Endodermal cell (in vitro differentiated cells): Measurements from ENCODE around the gene RHBDF1. TPM values are rescaled to one million over a fixed set of nuclear protein-coding genes. Genes with fewer than 3 reads are reported as not detected.

ENCODE experiments used
- DNase-seq: peaks from one replicate; pipeline ENCODE4 v3.0.0-alpha.2; 2017
- H3K27ac ChIP-seq: 2 replicates; pipeline ENCODE4 v1.5.1; 2013; ENCODE audit warnings: mild to moderate bottlenecking, low read depth, low read length, moderate library complexity
- H3K27me3 ChIP-seq: 2 replicates; pipeline ENCODE4 v1.6.1; 2013; ENCODE audit warnings: mild to moderate bottlenecking, low read length, moderate library complexity; ENCODE audit not compliant: insufficient read depth, control insufficient read depth, poor library complexity, severe bottlenecking
- H3K36me3 ChIP-seq: 2 replicates; pipeline ENCODE4 v1.7.0; 2013; ENCODE audit warnings: mild to moderate bottlenecking, low read length, moderate library complexity; ENCODE audit not compliant: control insufficient read depth, insufficient read depth
- H3K4me1 ChIP-seq: one replicate; pipeline ENCODE4 v1.7.0; 2013; ENCODE audit warnings: low read length; ENCODE audit not compliant: control insufficient read depth, insufficient read depth
- H3K4me3 ChIP-seq: 2 replicates; pipeline ENCODE4 v1.5.1; 2013; ENCODE audit warnings: mild to moderate bottlenecking, low read length, moderate library complexity
- H3K9ac ChIP-seq: 2 replicates; pipeline ENCODE4 v1.6.1; 2013; ENCODE audit warnings: mild to moderate bottlenecking, low read length, moderate library complexity; ENCODE audit not compliant: poor library complexity, severe bottlenecking; ENCODE audit errors: extremely low read depth
- H3K9me3 ChIP-seq: 2 replicates; pipeline ENCODE4 v1.6.1; 2013; ENCODE audit warnings: mild to moderate bottlenecking, low read length, moderate library complexity; ENCODE audit not compliant: control insufficient read depth
- H3K27ac Mint-ChIP-seq: 2 replicates; pipeline ENCODE4 v1.8.0; 2020; ENCODE audit warnings: mixed read lengths
- H3K27me3 Mint-ChIP-seq: 2 replicates; pipeline ENCODE4 v1.8.0; 2021; ENCODE audit warnings: mild to moderate bottlenecking, mixed read lengths; ENCODE audit not compliant: insufficient read depth
- H3K36me3 Mint-ChIP-seq: 2 replicates; pipeline ENCODE4 v1.8.0; 2020; ENCODE audit warnings: low read depth, mixed read lengths
- H3K4me1 Mint-ChIP-seq: 2 replicates; pipeline ENCODE4 v1.8.0; 2020; ENCODE audit warnings: mixed read lengths
- H3K4me3 Mint-ChIP-seq: 2 replicates; pipeline ENCODE4 v1.8.0; 2020; ENCODE audit warnings: mild to moderate bottlenecking, moderate library complexity, mixed read lengths
- H3K9me3 Mint-ChIP-seq: 2 replicates; pipeline ENCODE4 v1.8.0; 2020; ENCODE audit warnings: mild to moderate bottlenecking, mixed read lengths
- CTCF ChIP-seq: fragments of 200-600 bp; sonication (generic); conservative IDR thresholded peaks from 2 replicates; pipeline ENCODE4 v1.5.0; 2021; ENCODE audit warnings: antibody characterized with exemption, mild to moderate bottlenecking
- WGBS, 2 experiments: methylation state at CpG; one replicate each; pipeline versions ENCODE4 v1.1.5 to v1.1.7; 2013; ENCODE audit warnings: missing lambda C conversion rate in 2 of 2, mixed read lengths in 1 of 2; ENCODE audit not compliant: insufficient coverage in 1 of 2, insufficient read length in 1 of 2; 5-methylcytosine and 5-hydroxymethylcytosine counted together
- total RNA-seq, 2 donors: library from RNA; stranded (reverse); fragmentation: NEBNext Ultra II Directional in 1 of 2; extraction: Animal tissue kit (Norgen Biotek cat#: 25700) in 1 of 2; gene quantifications; 2 replicates in 1 of 2; 3 replicates in 1 of 2; pipeline ENCODE4 v1.2.1, GENCODE V29; 2021

RHBDF1 gene
- total RNA-seq, 2 donors from 2014 or later, result 70.7 to 76.4 TPM

GRCh38 chr16:89391-90302 is 17.2 kb upstream of the RHBDF1 start:
- no peak for TF ChIP-seq CTCF
- Mint-ChIP-seq H3K36me3 (peaks cover 32% of the 10 kb centered on the region), H3K9me3 (no peaks in the 10 kb centered on the region), H3K27ac (peak overlapping the region; percentile 58), H3K27me3 (no peaks in the 10 kb centered on the region), H3K4me1 (peaks cover under 1% of the 10 kb centered on the region), H3K4me3 (no peak overlapping the region)
- no peak for DNase-seq
- Histone ChIP-seq H3K36me3 (peaks cover 14% of the 10 kb centered on the region), H3K9ac (no peak overlapping the region), H3K27ac (no peak overlapping the region), H3K27me3 (no peaks in the 10 kb centered on the region), H3K4me1 (no peaks in the 10 kb centered on the region), H3K4me3 (no peak overlapping the region), H3K9me3 (no peaks in the 10 kb centered on the region)
- WGBS, 2 experiments, result 93 to 94% methylated on average over 24 to 30 of the region's 30 CpGs

- WGBS, 2 experiments, result 94 to 100% methylated on average over 9 to 14 of the region's 14 CpGs
- no peak overlapping the region for H3K4me3 ChIP-seq
- H3K4me1 ChIP-seq, result no peaks in the 10 kb centered on the region
- no peaks in the 10 kb centered on the region for H3K27me3 ChIP-seq
- no peak for TF ChIP-seq CTCF
- Mint-ChIP-seq H3K9me3 (no peaks in the 10 kb centered on the region), H3K4me3 (no peak overlapping the region), H3K36me3 (peaks cover 36% of the 10 kb centered on the region), H3K27ac (no peak overlapping the region), H3K4me1 (no peaks in the 10 kb centered on the region), H3K27me3 (no peaks in the 10 kb centered on the region)
- no peak for DNase-seq
- no peaks in the 10 kb centered on the region for H3K9me3 ChIP-seq
- H3K9ac ChIP-seq, result no peak overlapping the region
- H3K36me3 ChIP-seq, result peaks cover 17% of the 10 kb centered on the region
- no peak overlapping the region for H3K27ac ChIP-seq
Observed at GRCh38 chr16:88613-89012, 16.2 kb upstream of the RHBDF1 start.

- H3K27ac Mint-ChIP-seq, result no peak overlapping the region
Observed at GRCh38 chr16:86483-86952, 14.1 kb upstream of the RHBDF1 start.

More at GRCh38 chr16:86483-86952, 14.1 kb upstream of the RHBDF1 start:
- DNase-seq, result no peak
- Histone ChIP-seq H3K27me3 (no peaks in the 10 kb centered on the region), H3K36me3 (peaks cover 17% of the 10 kb centered on the region), H3K9ac (no peak overlapping the region), H3K4me1 (no peaks in the 10 kb centered on the region), H3K27ac (no peak overlapping the region), H3K9me3 (no peaks in the 10 kb centered on the region), H3K4me3 (no peak overlapping the region)
- Mint-ChIP-seq H3K4me3 (no peak overlapping the region), H3K9me3 (no peaks in the 10 kb centered on the region), H3K4me1 (no peaks in the 10 kb centered on the region), H3K36me3 (peaks cover 42% of the 10 kb centered on the region), H3K27me3 (no peaks in the 10 kb centered on the region)
- no peak for TF ChIP-seq CTCF
- 96 to 98% methylated on average over 18 to 23 of the region's 23 CpGs for WGBS, 2 experiments
